ENCODE data around the gene JMJD1C. TPM values are rescaled to one million over a fixed set of nuclear protein-coding genes. Genes with fewer than 3 reads are reported as not detected.

Gene JMJD1C
- total and polyA plus RNA-seq, 2 donors (not counting 3 experiments of a cell fraction or from before 2014, with no cell fraction given), result 32.1 to 97.1 TPM

DNA sequence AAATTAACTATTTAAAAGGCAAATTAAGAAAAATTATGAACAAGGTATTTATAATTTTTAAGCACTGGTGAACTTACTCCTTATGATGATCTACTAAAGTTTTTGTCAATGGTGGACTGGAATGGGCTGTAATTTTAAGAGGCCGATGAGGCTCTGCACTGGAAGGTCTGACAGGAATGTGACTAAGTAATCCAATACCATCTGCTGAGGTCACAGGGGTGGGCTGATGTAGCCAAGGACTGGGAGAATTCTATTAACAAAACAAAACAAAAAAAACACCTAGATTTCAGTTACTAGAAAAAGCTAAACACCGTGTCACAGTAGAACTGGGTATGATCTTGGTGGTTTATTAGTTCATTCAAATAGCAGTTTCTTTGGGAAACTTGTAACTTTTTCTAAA is 256.8 kb downstream of the JMJD1C start:
- Histone ChIP-seq H3K4me3 (replicated peaks in 1 of 3; ENCODE audit: insufficient read depth in 1 of 3, low read depth in 1 of 3, low read length in 3 of 3) (no peak overlapping the region), H3K4me1 (ENCODE audit: control insufficient read depth, extremely low read depth, insufficient read depth, low read length) (peaks cover 54% of the 10 kb centered on the region), H4K20me1 (replicated peaks; ENCODE audit: control insufficient read depth, extremely low read depth, insufficient read depth, low read length) (peaks cover 3% of the 10 kb centered on the region), H2AFZ (ENCODE audit: low read depth, low read length) (no peak overlapping the region), H3K79me2 (ENCODE audit: control insufficient read depth, insufficient read depth, low read length) (peaks cover 69% of the 10 kb centered on the region), H3K27me3 (ENCODE audit: control insufficient read depth in 2 of 2, insufficient read depth in 2 of 2, low read length in 2 of 2) (no peaks in the 10 kb centered on the region), H3K9me3 (replicated peaks; ENCODE audit: control insufficient read depth, insufficient read depth, low read length) (no peaks in the 10 kb centered on the region), H3K4me2 (ENCODE audit: insufficient read depth, low read length) (peak overlapping the region; percentile 35), H3K36me3 (ENCODE audit: control insufficient read depth in 2 of 2, extremely low read depth in 1 of 2, insufficient read depth in 2 of 2, low read length in 2 of 2) (peaks cover 6 to 17% of the 10 kb centered on the region in 2 experiments), H3K9me1 (replicated peaks; ENCODE audit: control insufficient read depth, extremely low read depth, insufficient read depth, low read length) (no peaks in the 10 kb centered on the region), H3K9ac (replicated peaks; ENCODE audit: extremely low read depth, insufficient read depth, low read length) (peak overlapping the region; percentile 10), H3K27ac (ENCODE audit: insufficient read depth, low read depth, low read length) (peak overlapping the region; percentile 87)
- peak; percentile 73 for DNase-seq (ENCODE audit: low read depth, low spot score)
- CTCF ChIA-PET, result interaction anchor here (0.9 to 3.5 kb wide), 7 partner anchors 207 to 558 kb away, joined by 3 to 12 read pairs (median 3); no protein-coding TSS in a partner anchor
- BruUV-seq (replicated peaks), result no TSS peak
- intact Hi-C loops (cut with micrococcal nuclease), result loop anchor here (5.0 kb wide), 2 partner anchors 258 to 313 kb away; partner anchors contain the start of genes JMJD1C and REEP3
- dilution Hi-C loops (cut with MboI; ENCODE audit: extremely low pct_ligation_motif_present, low sequenced_read_pairs), result loop anchor here (25.0 kb wide), 1 partner anchor 503 kb away; no protein-coding TSS in a partner anchor
- TF ChIP-seq, protein P1, sequence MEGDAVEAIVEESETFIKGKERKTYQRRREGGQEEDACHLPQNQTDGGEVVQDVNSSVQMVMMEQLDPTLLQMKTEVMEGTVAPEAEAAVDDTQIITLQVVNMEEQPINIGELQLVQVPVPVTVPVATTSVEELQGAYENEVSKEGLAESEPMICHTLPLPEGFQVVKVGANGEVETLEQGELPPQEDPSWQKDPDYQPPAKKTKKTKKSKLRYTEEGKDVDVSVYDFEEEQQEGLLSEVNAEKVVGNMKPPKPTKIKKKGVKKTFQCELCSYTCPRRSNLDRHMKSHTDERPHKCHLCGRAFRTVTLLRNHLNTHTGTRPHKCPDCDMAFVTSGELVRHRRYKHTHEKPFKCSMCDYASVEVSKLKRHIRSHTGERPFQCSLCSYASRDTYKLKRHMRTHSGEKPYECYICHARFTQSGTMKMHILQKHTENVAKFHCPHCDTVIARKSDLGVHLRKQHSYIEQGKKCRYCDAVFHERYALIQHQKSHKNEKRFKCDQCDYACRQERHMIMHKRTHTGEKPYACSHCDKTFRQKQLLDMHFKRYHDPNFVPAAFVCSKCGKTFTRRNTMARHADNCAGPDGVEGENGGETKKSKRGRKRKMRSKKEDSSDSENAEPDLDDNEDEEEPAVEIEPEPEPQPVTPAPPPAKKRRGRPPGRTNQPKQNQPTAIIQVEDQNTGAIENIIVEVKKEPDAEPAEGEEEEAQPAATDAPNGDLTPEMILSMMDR (IDR thresholded peaks at IDR 0.05; ENCODE audit: extremely low read depth in 1 of 2, insufficient read depth in 1 of 2, low read depth in 1 of 2, low read length in 2 of 2), result no peak
- TF ChIP-seq FOS (IDR thresholded peaks at IDR 0.05; ENCODE audit: borderline replicate concordance, insufficient read depth, low read length), result no peak
- TF ChIP-seq JUN (IDR thresholded peaks at IDR 0.05; ENCODE audit: borderline replicate concordance, insufficient read depth, insufficient read length, low read depth), result no peak
- no peak for TF ChIP-seq POLR2AphosphoS5 (IDR thresholded peaks at IDR 0.05; ENCODE audit: insufficient read depth, low read depth, low read length)
- TF ChIP-seq EZH2 (IDR thresholded peaks at IDR 0.05; ENCODE audit: borderline replicate concordance, low read depth, low read length, severe bottlenecking), result no peak
- TF ChIP-seq POLR2A (IDR thresholded peaks at IDR 0.05; ENCODE audit: low read depth, low read length), result no peak
- TF ChIP-seq, protein P2, sequence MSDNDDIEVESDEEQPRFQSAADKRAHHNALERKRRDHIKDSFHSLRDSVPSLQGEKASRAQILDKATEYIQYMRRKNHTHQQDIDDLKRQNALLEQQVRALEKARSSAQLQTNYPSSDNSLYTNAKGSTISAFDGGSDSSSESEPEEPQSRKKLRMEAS (IDR thresholded peaks at IDR 0.05; ENCODE audit: insufficient read depth, insufficient read length), result no peak
- POLR2A ChIA-PET, result no interaction called here
- peak; percentile 58 for FAIRE-seq

All from endothelial cell of umbilical vein (primary cell).